GM18868 (cell line): ENCODE data around the gene FAM180A.
"Not testable (repeated sequence)": the region's sequence is repeated elsewhere in the genome, so short reads cannot be mapped to it uniquely, and the experiment has no call there.

Source experiments
- ATAC-seq: cut with Tn5 transposase; IDR thresholded peaks from one replicate; pipeline ENCODE4 v1.9.1; 2021; ENCODE audit warnings: mild to moderate bottlenecking, moderate library complexity; ENCODE audit not compliant: unreplicated experiment

The FAM180A gene

DNA sequence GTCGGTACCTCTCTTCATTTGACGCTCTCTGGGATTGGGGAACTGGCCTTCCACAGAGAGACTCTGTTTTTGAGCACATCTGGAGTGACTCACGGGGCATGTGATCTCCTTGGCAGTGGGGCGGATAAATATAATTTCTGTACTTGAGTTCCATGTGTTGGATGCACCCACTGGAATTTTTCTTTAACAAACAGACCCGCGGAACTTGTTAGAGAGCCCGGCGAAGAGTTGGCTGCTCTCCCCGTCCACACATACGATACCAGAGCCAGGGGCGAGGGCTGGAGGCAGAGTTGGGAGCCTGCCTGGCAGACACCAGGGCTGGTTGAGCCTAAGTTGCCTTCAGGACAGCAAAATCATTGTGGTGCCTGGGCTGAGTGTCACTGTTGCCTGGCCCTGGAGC, at the start of gene FAM180A:
FAM180A (minus strand) TSS at position 44 of the 400 bp plus-strand sequence. CDS start 233 bp downstream, outside the sequence.
- ATAC-seq: no peak

DNA sequence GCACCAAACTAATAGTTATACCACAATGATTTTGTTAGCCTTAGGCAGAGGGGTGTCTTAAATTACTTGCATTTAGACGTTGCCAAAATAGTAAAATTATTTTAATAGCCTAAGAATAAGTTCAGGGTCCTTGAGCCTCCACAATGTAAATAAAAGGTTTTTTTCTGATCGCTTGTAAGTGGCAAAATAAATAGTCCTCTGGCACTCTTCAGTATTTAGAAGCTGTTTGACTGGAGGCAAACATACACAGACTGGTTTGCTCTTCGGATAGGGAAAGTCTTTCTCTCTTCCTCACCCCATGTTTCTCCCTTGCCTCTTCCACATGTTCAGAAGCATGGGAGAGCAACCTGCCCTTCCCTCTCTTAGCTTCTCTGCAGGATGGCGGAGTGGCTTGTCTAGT, 49.5 kb upstream of the FAM180A start:
- no peak for ATAC-seq

GRCh38 chr7:135795846-135796570, 47.4 kb upstream of the FAM180A start:
- ATAC-seq: no peak

GRCh38 chr7:135793841-135794240, 45.2 kb upstream of the FAM180A start:
- no peak for ATAC-seq

- ATAC-seq: no peak
These were observed 44.3 kb upstream of the FAM180A start for GRCh38 chr7:135792866-135793265.

DNA sequence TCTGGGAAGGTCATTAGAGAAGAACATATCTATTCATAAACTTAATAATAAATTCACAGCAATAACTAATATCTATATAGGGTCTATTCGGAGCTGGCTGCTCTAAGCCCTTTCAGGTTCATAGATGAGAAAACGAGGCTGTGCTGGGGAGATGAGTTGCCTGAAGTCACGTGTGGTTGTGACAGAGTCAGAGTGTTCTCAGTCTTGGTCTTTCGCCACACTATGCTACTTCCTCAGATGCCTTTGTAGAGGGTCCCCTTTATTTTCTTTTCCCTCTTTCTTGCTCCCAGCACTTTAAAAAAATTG, 43.7 kb upstream of the FAM180A start:
- ATAC-seq: no peak

- ATAC-seq: no peak
These were observed 43.1 kb upstream of the FAM180A start for GRCh38 chr7:135791543-135792362.

DNA sequence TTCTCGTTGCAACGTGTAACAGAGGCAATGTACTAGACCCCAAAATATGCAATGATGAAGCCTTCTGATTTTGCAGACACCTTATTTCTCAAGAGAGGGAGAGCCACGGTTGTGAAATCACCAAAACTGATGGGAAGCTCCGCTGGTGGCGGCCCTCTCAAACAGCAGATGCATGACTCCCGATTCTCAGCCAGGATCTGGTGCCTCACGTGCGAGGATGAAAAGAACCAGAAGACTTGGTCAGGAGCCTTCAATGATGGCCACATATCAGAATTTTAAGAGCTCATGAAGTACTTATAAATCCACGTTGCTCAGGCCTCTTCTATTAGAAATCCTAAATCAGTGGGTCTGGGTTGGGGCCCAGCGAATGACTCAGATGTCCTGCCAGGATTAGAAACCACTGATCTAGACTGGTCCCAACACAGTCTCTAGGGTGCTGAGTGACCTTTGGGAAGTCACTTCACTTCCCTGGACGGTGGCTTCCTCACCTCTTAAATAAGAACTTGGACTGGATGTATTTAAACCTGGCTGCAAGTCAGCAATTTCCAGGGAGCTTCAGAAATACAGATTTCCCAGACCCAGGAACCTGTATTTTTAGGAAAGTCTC, 41.9 kb upstream of the FAM180A start:
- ATAC-seq: no peak

- ATAC-seq: no peak
These were observed 41.3 kb upstream of the FAM180A start for GRCh38 chr7:135789956-135790355.

DNA sequence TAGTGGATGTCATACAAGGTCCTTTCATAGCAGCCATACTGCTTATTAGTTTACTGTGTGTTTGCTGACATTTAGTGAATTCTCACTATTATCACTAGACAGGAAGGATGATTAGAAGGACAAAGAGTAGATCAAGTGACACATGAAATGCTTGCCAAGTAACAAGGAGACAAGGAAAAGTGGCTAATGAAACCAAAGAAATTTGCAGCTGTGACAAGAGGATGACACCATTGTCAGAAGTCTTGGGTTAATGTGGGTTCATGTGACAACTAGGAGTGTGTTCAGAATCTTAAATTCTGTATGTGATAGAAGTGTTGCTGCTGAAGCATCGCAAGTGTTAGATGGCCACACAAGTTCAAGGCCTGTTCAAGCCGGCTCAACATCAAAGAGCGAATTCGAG, 40.8 kb upstream of the FAM180A start:
- ATAC-seq: no peak

DNA sequence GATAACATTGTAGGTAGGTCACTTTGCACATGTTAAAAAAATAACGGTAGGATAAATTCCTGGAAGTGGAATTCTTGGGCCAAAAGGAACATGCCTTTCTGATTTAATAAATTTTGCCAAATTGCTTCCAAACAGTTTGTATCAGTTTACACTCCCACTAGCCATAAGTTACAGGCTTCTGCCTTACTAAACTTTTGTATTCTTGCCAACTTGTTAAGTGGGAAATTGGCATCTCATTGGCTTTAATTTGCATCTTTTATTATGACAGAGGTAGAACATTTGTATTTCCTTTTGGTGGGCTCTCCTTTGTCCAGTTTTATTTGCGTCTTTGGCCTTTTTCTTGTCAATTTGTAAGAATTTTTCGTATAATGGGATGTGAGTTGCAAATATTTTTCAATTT, 38.3 kb upstream of the FAM180A start:
- no peak for ATAC-seq

DNA sequence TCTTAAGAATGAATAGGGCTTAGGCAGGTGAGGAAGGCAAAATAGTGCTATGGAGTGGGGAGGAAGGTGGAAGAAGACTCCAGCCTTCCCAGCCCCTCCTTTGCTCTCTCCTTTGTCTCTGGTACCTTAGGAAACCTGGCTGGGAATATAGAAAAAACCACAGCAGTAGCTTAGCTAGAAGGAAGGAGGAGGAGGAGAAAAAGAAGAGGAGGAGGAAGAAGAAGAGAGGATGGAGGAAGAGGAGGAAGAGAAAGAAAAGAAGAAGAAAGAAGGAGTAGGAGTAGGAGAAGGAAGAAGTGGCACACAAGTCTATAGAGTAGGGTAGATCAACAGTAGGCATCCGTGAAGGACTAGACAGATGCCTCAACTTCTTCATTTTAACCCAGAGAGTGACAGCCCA, 36.5 kb upstream of the FAM180A start:
- ATAC-seq: no peak

- no peak for ATAC-seq
These were observed 35.4 kb upstream of the FAM180A start for GRCh38 chr7:135784013-135784412.

- ATAC-seq: no peak
These were observed 34.2 kb upstream of the FAM180A start for GRCh38 chr7:135782801-135783200.

DNA sequence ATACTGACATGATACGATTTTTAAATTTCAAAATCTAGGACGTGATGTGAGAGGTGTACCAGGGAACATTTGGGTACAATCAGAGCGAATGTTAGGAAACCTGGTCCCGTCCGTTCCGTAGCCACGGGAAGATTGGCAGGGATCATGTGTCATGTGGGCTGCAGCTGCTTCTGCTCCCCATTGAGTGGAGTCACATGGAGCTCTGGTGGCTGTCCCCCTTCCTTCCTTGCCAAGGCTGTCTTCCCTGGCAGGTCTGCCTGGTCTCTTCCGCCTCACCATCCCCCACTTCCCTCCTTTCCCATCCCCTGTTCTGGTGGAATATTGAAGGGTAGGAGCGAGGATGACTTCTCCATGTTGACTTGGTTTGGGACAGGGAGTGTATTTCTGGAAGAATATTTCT, 33.8 kb upstream of the FAM180A start:
- ATAC-seq: no peak

DNA sequence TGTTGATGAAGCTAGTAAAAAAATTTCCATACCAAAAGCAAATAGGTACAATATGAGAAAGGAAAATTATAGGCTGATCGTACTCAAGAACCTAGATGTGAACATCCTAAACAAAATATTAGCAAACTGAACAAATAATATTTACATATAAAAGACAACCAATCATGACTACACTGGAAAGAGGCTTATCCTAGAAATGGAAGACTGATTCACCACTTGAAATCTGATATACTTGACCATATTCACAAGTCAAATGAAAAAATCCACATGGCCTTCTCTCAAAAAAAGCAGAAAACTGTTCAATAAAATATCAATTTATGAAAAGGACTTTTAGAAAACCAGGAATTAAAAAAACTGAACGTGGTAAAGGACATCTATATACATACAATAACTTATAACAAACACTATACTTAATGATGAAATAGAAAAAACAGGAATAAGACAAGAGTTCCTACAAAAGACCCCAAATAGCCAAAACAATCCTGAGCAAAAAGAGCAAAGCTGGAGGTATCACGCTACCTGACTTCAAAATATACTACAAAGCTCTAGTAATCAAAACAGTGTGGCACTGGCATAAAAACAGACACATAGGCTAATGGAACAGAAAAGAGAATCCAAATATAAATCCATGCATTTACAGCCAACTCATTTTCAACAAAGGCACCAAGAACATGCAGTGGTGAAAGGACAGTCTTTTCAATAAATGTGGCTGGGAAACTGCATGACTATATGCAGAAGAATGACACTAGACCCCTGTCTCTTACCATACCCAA, 29.2 kb upstream of the FAM180A start:
- no peak for ATAC-seq

DNA sequence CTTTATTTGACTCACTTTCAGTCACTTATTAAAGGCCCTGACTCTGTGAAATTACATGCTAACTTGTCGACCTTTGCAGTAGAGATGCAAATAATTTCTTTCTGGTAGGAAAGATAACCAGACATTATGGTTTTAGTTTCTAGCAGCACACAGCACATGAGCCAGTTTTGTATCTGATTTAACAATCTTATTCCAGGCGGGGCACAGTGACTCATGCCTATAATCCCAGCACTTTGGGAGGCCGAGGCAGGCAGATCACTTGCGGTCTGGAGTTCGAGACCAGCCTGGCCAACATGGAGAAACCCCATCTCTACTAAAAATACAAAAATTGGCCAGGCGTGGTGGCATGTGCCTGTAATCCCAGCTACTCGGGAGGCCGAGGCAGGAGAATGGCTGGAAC, 27.3 kb upstream of the FAM180A start:
- not testable (repeated sequence) for ATAC-seq

- no peak for ATAC-seq
These were observed 26.6 kb upstream of the FAM180A start for GRCh38 chr7:135775230-135775629.

GRCh38 chr7:135774284-135774683, 25.7 kb upstream of the FAM180A start:
- ATAC-seq: no peak

DNA sequence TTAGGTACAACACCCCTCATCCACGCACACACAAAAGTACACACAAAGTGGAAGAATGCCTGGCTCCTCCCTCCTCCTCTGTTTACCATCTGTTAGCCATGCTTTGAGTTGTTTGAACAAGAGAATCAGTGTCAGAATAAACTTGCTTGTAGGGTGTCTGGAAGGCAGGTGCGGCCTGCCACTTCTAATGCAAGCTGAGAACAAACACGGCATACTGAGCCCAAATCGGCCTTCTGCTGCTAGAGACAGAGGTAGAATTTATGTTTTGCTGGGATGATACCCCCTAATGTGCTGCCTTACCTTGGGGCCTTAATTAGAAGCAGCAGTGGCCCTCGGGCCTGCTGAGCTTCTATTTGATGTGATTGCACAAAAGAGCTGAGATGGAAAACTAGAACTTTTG, 24.9 kb upstream of the FAM180A start:
- ATAC-seq: no peak

GRCh38 chr7:135772639-135773222, 24.1 kb upstream of the FAM180A start:
- no peak for ATAC-seq
